ENCODE measurements around the gene TPCN2. TPM values are rescaled to one million over a fixed set of nuclear protein-coding genes. Genes with fewer than 3 reads are reported as not detected.

Gene TPCN2
- total RNA-seq, 4 donors from 2014 or later, result 12.2 to 30.7 (median 17.6) TPM

- no peak for TF ChIP-seq CTCF (IDR thresholded peaks at IDR 0.05; ENCODE audit: low read depth)
Observed at GRCh38 chr11:69076129-69076791, 27.5 kb downstream of the TPCN2 start.

GRCh38 chr11:69078508-69078907 is 29.8 kb downstream of the TPCN2 start:
- TF ChIP-seq CTCF (IDR thresholded peaks at IDR 0.05; ENCODE audit: low read depth), result no peak

GRCh38 chr11:69078930-69079605 is 30.3 kb downstream of the TPCN2 start:
- TF ChIP-seq CTCF (IDR thresholded peaks at IDR 0.05; ENCODE audit: low read depth), result no peak

GRCh38 chr11:69079661-69080256 is 31.0 kb downstream of the TPCN2 start:
- no peak for TF ChIP-seq CTCF (IDR thresholded peaks at IDR 0.05; ENCODE audit: low read depth)

- TF ChIP-seq CTCF (IDR thresholded peaks at IDR 0.05; ENCODE audit: low read depth), result no peak
Observed at GRCh38 chr11:69080257-69080995, 31.7 kb downstream of the TPCN2 start.

GRCh38 chr11:69081180-69081579 is 32.4 kb downstream of the TPCN2 start:
- TF ChIP-seq CTCF (IDR thresholded peaks at IDR 0.05; ENCODE audit: low read depth), result no peak
